ENCODE measurements around the gene SLC16A8. TPM values are rescaled to one million over a fixed set of nuclear protein-coding genes. Genes with fewer than 3 reads are reported as not detected.

The SLC16A8 gene
- total RNA-seq, 1 experiment from 2014 or later, result 1.1 TPM

DNA sequence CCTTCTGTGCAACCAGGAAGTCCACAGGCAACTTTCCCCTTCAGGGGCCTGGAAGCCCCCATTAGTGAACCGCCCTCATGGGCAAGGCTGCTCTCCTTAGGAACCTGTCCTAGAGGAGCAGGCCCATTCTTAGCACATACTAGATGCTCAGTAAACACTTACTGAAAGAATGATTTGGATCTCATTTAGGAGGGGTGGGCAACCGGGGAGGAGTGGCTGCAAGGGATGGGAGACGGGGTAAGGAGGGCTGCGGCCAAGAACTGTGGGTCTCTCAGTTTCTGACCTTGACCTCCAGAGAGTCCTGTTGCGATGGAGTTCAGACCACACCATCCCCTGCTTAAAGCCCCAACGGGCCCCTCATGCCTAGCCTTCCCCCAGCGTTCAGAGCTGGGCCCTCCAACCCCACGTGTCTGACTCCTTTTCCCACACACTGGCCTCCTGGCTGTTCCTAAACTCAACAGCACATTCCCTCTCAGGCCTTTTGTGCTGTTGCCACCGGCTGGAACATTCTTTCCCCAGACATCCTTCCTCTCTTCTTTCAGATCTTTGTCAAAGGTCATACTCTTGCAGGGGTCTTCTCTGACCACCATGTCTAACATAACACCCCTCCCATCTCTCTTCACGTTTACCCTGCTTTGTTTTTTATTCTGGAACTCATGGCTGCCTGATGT lies 47.5 kb downstream of the SLC16A8 start:
- no peaks in the 10 kb centered on the region for H3K23me2 ChIP-seq (ENCODE audit: insufficient read length, low read depth, low read length, poor library complexity, severe bottlenecking)
- H3K79me1 ChIP-seq (ENCODE audit: insufficient read depth, low read depth, low read length, poor library complexity, severe bottlenecking), result no peaks in the 10 kb centered on the region
- no peak overlapping the region for H4K8ac ChIP-seq (replicated peaks; ENCODE audit: insufficient read length, low read depth, low read length)
- no peak overlapping the region for H3K23ac ChIP-seq (ENCODE audit: insufficient read length, low read depth, low read length)
- no peak overlapping the region for H2AK5ac ChIP-seq (ENCODE audit: insufficient read length, low read length)
- no CpG with 5 or more reads among the region's 10 CpGs for whole genome bisulfite sequencing (ENCODE audit: extremely low coverage, insufficient read length, low lambda C conversion rate)
- H2AFZ ChIP-seq (ENCODE audit: low read length), result no peak overlapping the region
- Mint-ChIP-seq H3K9me3 (no peaks in the 10 kb centered on the region), H3K27ac (peak overlapping the region in 1 of 3 experiments; percentile 6; a peak in 1 of 7 replicates), H3K36me3 (ENCODE audit: insufficient read depth in 1 of 3, low read depth in 3 of 3) (no peaks in the 10 kb centered on the region), H3K27me3 (ENCODE audit: low read depth) (peaks cover 12% of the 10 kb centered on the region), H3K4me1 (peaks cover 13 to 35% of the 10 kb centered on the region in 2 experiments), H3K4me3 (no peak overlapping the region)
- H3K18ac ChIP-seq (ENCODE audit: insufficient read length, low read depth, low read length), result no peak overlapping the region
- H3K4ac ChIP-seq (ENCODE audit: low read depth, low read length), result no peak overlapping the region
- no peak overlapping the region for H3K56ac ChIP-seq (ENCODE audit: insufficient read length, low read depth, low read length)
- H3K27ac ChIP-seq (ENCODE audit: insufficient read length, low read depth, low read length), result no peak overlapping the region
- no peak overlapping the region for H2BK12ac ChIP-seq (ENCODE audit: insufficient read length, low read depth, low read length)
- H3K4me2 ChIP-seq (ENCODE audit: insufficient read depth, insufficient read length, low read length), result no peak overlapping the region
- H4K20me1 ChIP-seq (ENCODE audit: control insufficient read depth, insufficient read depth, insufficient read length), result no peaks in the 10 kb centered on the region
- TF ChIP-seq, protein P1, sequence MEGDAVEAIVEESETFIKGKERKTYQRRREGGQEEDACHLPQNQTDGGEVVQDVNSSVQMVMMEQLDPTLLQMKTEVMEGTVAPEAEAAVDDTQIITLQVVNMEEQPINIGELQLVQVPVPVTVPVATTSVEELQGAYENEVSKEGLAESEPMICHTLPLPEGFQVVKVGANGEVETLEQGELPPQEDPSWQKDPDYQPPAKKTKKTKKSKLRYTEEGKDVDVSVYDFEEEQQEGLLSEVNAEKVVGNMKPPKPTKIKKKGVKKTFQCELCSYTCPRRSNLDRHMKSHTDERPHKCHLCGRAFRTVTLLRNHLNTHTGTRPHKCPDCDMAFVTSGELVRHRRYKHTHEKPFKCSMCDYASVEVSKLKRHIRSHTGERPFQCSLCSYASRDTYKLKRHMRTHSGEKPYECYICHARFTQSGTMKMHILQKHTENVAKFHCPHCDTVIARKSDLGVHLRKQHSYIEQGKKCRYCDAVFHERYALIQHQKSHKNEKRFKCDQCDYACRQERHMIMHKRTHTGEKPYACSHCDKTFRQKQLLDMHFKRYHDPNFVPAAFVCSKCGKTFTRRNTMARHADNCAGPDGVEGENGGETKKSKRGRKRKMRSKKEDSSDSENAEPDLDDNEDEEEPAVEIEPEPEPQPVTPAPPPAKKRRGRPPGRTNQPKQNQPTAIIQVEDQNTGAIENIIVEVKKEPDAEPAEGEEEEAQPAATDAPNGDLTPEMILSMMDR (conservative IDR thresholded peaks at IDR 0.05), result no peak
- H2BK20ac ChIP-seq (ENCODE audit: low read depth, low read length, poor library complexity, severe bottlenecking), result no peak overlapping the region
- H2BK120ac ChIP-seq (ENCODE audit: low read depth, low read length, poor library complexity, severe bottlenecking), result no peak overlapping the region
- H3K27me3 ChIP-seq (ENCODE audit: insufficient read depth, low read length), result no peaks in the 10 kb centered on the region
- no peaks in the 10 kb centered on the region for H3K79me2 ChIP-seq (ENCODE audit: insufficient read depth, low read length)
- no peak overlapping the region for H4K5ac ChIP-seq (ENCODE audit: insufficient read length, low read depth, low read length)
- no peak overlapping the region for H3K14ac ChIP-seq (ENCODE audit: insufficient read depth, low read length)
- no peak for DNase-seq
- H3K4me1 ChIP-seq (ENCODE audit: insufficient read depth, low read length), result peaks cover 4% of the 10 kb centered on the region; the same call in 1 of the 2 replicates
- H3K9ac ChIP-seq (ENCODE audit: extremely low read depth, insufficient read length, low read length), result no peak overlapping the region
- no peak overlapping the region for H2BK15ac ChIP-seq (ENCODE audit: low read depth, low read length)
- no peak overlapping the region for H2BK5ac ChIP-seq (ENCODE audit: insufficient read length, low read length)
- H3T11ph ChIP-seq (ENCODE audit: low read length), result no peak overlapping the region
- no peaks in the 10 kb centered on the region for H3K9me3 ChIP-seq (ENCODE audit: control insufficient read depth, low read depth, low read length)
- no peak overlapping the region for H4K91ac ChIP-seq (ENCODE audit: insufficient read length, low read depth, low read length)
